ENCODE data around the gene CLDN11.

Gene CLDN11

DNA sequence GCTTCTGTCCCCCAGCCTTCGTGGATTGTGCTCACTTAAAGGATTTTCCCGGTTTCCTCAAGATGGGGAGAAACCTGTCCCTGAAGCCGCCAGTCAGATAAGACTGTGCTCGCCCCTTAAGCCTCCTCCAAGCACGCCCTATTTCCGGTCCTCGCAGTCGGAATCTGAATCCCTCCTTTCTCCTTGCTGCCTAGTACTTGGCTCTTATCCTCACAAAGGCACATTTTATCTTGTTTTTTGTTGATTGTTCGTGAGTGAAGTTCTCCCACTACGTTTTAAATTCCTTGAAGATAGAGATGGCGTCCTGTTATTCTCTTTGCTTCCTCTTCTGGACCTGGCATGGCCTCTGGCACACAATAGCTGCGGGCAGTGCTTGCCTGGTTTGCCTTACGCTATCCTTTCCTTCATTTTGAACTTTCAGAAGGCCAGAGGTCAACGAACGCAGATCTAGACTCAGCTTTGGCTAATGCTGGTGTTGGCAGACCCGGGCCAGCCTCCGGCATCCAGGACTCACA is 1.7 kb downstream of the CLDN11 start (continued):
- TF ChIP-seq ZNF792 (tag by site-specific recombination; IDR thresholded peaks at IDR 0.05) = no peak
- no peak for TF ChIP-seq ZNF670 (tag by site-specific recombination; IDR thresholded peaks at IDR 0.05; ENCODE audit: low read depth)
- TF ChIP-seq ZNF24 (tag by site-specific recombination; IDR thresholded peaks at IDR 0.05) = no peak
- no peak for TF ChIP-seq ZNF585B (tag by site-specific recombination; IDR thresholded peaks at IDR 0.05)
- no peak for TF ChIP-seq ZNF610 (tag by site-specific recombination; IDR thresholded peaks at IDR 0.05; ENCODE audit: borderline replicate concordance)
- TF ChIP-seq ZNF366 (tag by site-specific recombination; conservative IDR thresholded peaks at IDR 0.05) = no peak
- TF ChIP-seq ZNF600 (tag by site-specific recombination; IDR thresholded peaks at IDR 0.05) = no peak

DNA sequence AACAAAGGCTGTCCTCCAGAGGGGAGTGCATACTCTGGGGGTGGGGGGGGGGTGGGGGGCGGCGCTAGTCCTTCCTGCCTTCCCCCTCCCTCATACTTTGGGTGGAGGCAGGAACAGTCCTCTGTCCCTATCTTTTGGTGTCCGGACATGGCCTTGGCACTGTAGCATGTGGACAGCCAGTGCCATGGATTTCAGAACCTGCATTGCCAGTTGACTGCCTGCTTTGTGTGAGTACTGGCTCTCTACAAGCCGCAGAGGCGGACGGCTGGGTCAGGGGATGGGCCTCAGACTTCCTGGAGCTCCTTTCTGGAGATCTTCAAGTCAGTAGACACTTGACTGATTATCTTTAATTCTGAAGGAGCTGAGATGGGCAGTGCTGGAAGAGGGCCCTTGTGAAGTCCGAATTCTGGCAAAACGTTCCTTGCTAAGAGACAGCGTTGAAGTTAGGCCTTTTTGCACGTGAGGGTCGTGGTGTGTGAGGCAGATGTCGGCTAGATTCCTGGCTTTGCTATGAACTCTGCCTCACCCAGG is 2.5 kb downstream of the CLDN11 start:
- POLR2A ChIA-PET = no interaction called here
- TF ChIP-seq ZNF311 (tag by site-specific recombination; IDR thresholded peaks at IDR 0.05; ENCODE audit: borderline replicate concordance) (no peak), ZNF624 (tag by site-specific recombination; IDR thresholded peaks at IDR 0.05) (no peak), ZNF561 (tag by site-specific recombination; IDR thresholded peaks at IDR 0.05; ENCODE audit: borderline replicate concordance) (no peak), ZNF623 (tag by site-specific recombination; IDR thresholded peaks at IDR 0.05) (no peak), ZNF521 (tag by site-specific recombination; IDR thresholded peaks at IDR 0.05) (no peak), ZNF138 (tag by site-specific recombination; IDR thresholded peaks at IDR 0.05; ENCODE audit: borderline replicate concordance) (no peak), ZBTB8A (tag by site-specific recombination; IDR thresholded peaks at IDR 0.05) (no peak), ZBTB17 (tag by site-specific recombination; IDR thresholded peaks at IDR 0.05) (no peak)
- TF ChIP-seq, protein P1, sequence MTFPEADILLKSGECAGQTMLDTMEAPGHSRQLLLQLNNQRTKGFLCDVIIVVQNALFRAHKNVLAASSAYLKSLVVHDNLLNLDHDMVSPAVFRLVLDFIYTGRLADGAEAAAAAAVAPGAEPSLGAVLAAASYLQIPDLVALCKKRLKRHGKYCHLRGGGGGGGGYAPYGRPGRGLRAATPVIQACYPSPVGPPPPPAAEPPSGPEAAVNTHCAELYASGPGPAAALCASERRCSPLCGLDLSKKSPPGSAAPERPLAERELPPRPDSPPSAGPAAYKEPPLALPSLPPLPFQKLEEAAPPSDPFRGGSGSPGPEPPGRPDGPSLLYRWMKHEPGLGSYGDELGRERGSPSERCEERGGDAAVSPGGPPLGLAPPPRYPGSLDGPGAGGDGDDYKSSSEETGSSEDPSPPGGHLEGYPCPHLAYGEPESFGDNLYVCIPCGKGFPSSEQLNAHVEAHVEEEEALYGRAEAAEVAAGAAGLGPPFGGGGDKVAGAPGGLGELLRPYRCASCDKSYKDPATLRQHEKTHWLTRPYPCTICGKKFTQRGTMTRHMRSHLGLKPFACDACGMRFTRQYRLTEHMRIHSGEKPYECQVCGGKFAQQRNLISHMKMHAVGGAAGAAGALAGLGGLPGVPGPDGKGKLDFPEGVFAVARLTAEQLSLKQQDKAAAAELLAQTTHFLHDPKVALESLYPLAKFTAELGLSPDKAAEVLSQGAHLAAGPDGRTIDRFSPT (tag by site-specific recombination; IDR thresholded peaks at IDR 0.05) = no peak
- TF ChIP-seq, protein P2, sequence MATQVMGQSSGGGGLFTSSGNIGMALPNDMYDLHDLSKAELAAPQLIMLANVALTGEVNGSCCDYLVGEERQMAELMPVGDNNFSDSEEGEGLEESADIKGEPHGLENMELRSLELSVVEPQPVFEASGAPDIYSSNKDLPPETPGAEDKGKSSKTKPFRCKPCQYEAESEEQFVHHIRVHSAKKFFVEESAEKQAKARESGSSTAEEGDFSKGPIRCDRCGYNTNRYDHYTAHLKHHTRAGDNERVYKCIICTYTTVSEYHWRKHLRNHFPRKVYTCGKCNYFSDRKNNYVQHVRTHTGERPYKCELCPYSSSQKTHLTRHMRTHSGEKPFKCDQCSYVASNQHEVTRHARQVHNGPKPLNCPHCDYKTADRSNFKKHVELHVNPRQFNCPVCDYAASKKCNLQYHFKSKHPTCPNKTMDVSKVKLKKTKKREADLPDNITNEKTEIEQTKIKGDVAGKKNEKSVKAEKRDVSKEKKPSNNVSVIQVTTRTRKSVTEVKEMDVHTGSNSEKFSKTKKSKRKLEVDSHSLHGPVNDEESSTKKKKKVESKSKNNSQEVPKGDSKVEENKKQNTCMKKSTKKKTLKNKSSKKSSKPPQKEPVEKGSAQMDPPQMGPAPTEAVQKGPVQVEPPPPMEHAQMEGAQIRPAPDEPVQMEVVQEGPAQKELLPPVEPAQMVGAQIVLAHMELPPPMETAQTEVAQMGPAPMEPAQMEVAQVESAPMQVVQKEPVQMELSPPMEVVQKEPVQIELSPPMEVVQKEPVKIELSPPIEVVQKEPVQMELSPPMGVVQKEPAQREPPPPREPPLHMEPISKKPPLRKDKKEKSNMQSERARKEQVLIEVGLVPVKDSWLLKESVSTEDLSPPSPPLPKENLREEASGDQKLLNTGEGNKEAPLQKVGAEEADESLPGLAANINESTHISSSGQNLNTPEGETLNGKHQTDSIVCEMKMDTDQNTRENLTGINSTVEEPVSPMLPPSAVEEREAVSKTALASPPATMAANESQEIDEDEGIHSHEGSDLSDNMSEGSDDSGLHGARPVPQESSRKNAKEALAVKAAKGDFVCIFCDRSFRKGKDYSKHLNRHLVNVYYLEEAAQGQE (tag by site-specific recombination; IDR thresholded peaks at IDR 0.05) = no peak
- TF ChIP-seq, protein P3, sequence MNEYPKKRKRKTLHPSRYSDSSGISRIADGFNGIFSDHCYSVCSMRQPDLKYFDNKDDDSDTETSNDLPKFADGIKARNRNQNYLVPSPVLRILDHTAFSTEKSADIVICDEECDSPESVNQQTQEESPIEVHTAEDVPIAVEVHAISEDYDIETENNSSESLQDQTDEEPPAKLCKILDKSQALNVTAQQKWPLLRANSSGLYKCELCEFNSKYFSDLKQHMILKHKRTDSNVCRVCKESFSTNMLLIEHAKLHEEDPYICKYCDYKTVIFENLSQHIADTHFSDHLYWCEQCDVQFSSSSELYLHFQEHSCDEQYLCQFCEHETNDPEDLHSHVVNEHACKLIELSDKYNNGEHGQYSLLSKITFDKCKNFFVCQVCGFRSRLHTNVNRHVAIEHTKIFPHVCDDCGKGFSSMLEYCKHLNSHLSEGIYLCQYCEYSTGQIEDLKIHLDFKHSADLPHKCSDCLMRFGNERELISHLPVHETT (tag by site-specific recombination; IDR thresholded peaks at IDR 0.05) = no peak
- Histone ChIP-seq H3K4me3 (ENCODE audit: low read depth, low read length) (no peak overlapping the region), H3K4me1 (ENCODE audit: control insufficient read depth, insufficient read depth, low read length) (no peaks in the 10 kb centered on the region), H3K36me3 (ENCODE audit: control insufficient read depth in 2 of 2, insufficient read depth in 1 of 2, low read length in 2 of 2) (no peaks in the 10 kb centered on the region), H3K27ac (ENCODE audit: extremely low read depth, low read depth, low read length) (no peak overlapping the region), H3K9me3 (ENCODE audit: control insufficient read depth, insufficient read depth, low read depth, low read length) (no peaks in the 10 kb centered on the region)
- CTCF ChIA-PET = interaction anchor here (12.4 kb wide), 1 partner anchor 392 kb away, joined by 202 read pairs; no protein-coding TSS in a partner anchor

Measured in HEK293 (cell line).